AG09309 (cell line): ENCODE results near the gene SLC47A2.

Experiments used
- DNase-seq: peaks from one replicate; pipeline ENCODE4 v3.0.0-alpha.2; 2010; ENCODE audit warnings: low read depth
- H3K4me3 ChIP-seq: 2 replicates; pipeline ENCODE4 v1.5.1; 2011; ENCODE audit warnings: mild to moderate bottlenecking, low read depth, low read length, moderate library complexity; ENCODE audit not compliant: control insufficient read depth
- CTCF ChIP-seq: IDR thresholded peaks from 2 replicates; pipeline ENCODE4 v1.5.1; 2011; ENCODE audit warnings: mild to moderate bottlenecking, low read depth, low read length, inconsistent platforms; ENCODE audit not compliant: insufficient read depth, control insufficient read depth; ENCODE audit errors: missing control alignments

SLC47A2 gene

GRCh38 chr17:19759568-19760549, 43.5 kb upstream of the SLC47A2 start:
- no peak overlapping the region for H3K4me3 ChIP-seq
- DNase-seq: no peak
- no peak for TF ChIP-seq CTCF

- no peak overlapping the region for H3K4me3 ChIP-seq
- no peak for DNase-seq
- TF ChIP-seq CTCF: no peak
These were observed 41.3 kb upstream of the SLC47A2 start for GRCh38 chr17:19757536-19758180.

GRCh38 chr17:19756546-19756945, 40.2 kb upstream of the SLC47A2 start:
- TF ChIP-seq CTCF: no peak
- no peak overlapping the region for H3K4me3 ChIP-seq
- no peak for DNase-seq

- H3K4me3 ChIP-seq: no peak overlapping the region
- no peak for TF ChIP-seq CTCF
- no peak for DNase-seq
These were observed 39.6 kb upstream of the SLC47A2 start for GRCh38 chr17:19755821-19756510.

- DNase-seq: no peak
- H3K4me3 ChIP-seq: no peak overlapping the region
- TF ChIP-seq CTCF: no peak
These were observed 39.0 kb upstream of the SLC47A2 start for GRCh38 chr17:19755392-19755791.

- DNase-seq: no peak
- peak; percentile 51 for TF ChIP-seq CTCF
- H3K4me3 ChIP-seq: no peak overlapping the region
These were observed 37.5 kb upstream of the SLC47A2 start for GRCh38 chr17:19753661-19754463.
